ENCODE measurements around the gene ITGA3.

- no peak for TF ChIP-seq POLR2A (IDR thresholded peaks at IDR 0.05)
- no peak for TF ChIP-seq CTCF (IDR thresholded peaks at IDR 0.05)
- TF ChIP-seq POLR2AphosphoS5 (IDR thresholded peaks at IDR 0.05; ENCODE audit: insufficient read depth in 1 of 2, low read depth in 1 of 2): no peak
Observed at GRCh38 chr17:50134206-50135110, 78.5 kb downstream of the ITGA3 start.
